GM23248 (cell line): Measurements from ENCODE around the gene SCN8A.

Experiments used
- EZH2 ChIP-seq: fragments of 200-600 bp; sonication (generic); IDR thresholded peaks from 2 replicates; pipeline ENCODE4 v1.6.1; 2018; ENCODE audit warnings: antibody characterized with exemption, mild to moderate bottlenecking; ENCODE audit not compliant: insufficient read depth, poor library complexity, severe bottlenecking
- EZH2phosphoT487 ChIP-seq: fragments of 200-600 bp; sonication (generic); IDR thresholded peaks from 2 replicates; pipeline ENCODE4 v1.6.1; 2018; ENCODE audit warnings: antibody characterized with exemption, moderate library complexity, mild to moderate bottlenecking, low read depth; ENCODE audit not compliant: insufficient read depth

DNA sequence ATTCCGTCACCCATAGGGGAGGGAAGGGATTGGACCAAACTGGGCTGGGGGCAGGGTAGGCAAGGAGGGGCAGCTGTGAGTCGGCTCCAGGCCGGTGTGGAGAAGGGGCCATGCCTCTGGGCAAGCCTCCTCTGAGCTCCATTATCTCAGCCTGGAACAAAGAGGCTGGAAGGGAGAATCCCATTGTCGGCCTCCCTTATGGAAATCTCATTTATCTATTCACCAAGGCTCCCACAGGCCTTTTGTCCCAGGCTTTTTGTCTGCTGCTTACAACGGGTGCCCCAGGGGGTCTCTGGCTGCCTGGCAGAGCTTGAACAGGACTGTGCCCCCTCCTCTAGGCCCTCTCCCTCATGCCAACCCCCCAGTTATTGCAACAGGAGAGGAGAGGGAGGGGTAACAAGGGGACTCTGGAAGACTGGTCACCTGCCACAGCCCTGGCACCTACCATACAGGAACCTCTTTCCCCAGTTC is 238.0 kb downstream of the SCN8A start:
- no peak for TF ChIP-seq EZH2
- TF ChIP-seq EZH2phosphoT487, result no peak
